HepG2 (cell line): ENCODE results near the gene MRPL30. TPM values are rescaled to one million over a fixed set of nuclear protein-coding genes. Genes with fewer than 3 reads are reported as not detected.

ENCODE experiments used
- AHR ChIP-seq: IDR thresholded peaks from 2 replicates; pipeline ENCODE4 v1.6.1; 2018; ENCODE audit warnings: missing genetic modification reagents, missing compliant biosample characterization
- FOXA1 ChIP-seq, 2 experiments: fragments of 450-650 bp in 1 of 2; sonication (generic) in 1 of 2; formaldehyde crosslinking in 1 of 2; IDR thresholded peaks; 2 replicates each; pipeline versions ENCODE4 v1.4.0 to v1.6.1; 2016 to 2020; ENCODE audit warnings: missing genetic modification reagents in 1 of 2
- JUNB ChIP-seq: sonication (generic); formaldehyde crosslinking; IDR thresholded peaks from 2 replicates; pipeline ENCODE4 v1.8.0; 2022; ENCODE audit warnings: missing genetic modification reagents, mild to moderate bottlenecking, borderline replicate concordance
- KLF16 ChIP-seq, 2 experiments: sonication (generic) in 1 of 2; formaldehyde crosslinking in 1 of 2; IDR thresholded peaks; 2 replicates each; pipeline versions ENCODE4 v1.6.1 to v1.8.0; 2016 to 2023; ENCODE audit warnings: missing genetic modification reagents in 2 of 2, missing compliant biosample characterization in 1 of 2
- NFATC3 ChIP-seq: sonication (generic); formaldehyde crosslinking; IDR thresholded peaks from 2 replicates; pipeline ENCODE4 v1.5.1; 2020; ENCODE audit warnings: mild to moderate bottlenecking, missing genetic modification reagents
- SRY ChIP-seq: sonication (generic); formaldehyde crosslinking; IDR thresholded peaks from 2 replicates; pipeline ENCODE4 v1.8.0; 2022; ENCODE audit warnings: mild to moderate bottlenecking, missing genetic modification reagents
- STAT5B ChIP-seq: sonication (generic); formaldehyde crosslinking; IDR thresholded peaks from 2 replicates; pipeline ENCODE4 v1.4.0; 2020; ENCODE audit warnings: missing genetic modification reagents
- ZBTB7A ChIP-seq: sonication (generic); formaldehyde crosslinking; IDR thresholded peaks from 2 replicates; pipeline ENCODE4 v1.8.0; 2022; ENCODE audit warnings: mild to moderate bottlenecking, missing genetic modification reagents
- ZNF101 ChIP-seq: sonication (generic); formaldehyde crosslinking; IDR thresholded peaks from 2 replicates; pipeline ENCODE4 v1.4.0; 2020; ENCODE audit warnings: mild to moderate bottlenecking, low read depth, missing genetic modification reagents, borderline replicate concordance
- ZNF20 ChIP-seq: sonication (generic); formaldehyde crosslinking; IDR thresholded peaks from 2 replicates; pipeline ENCODE4 v1.4.0; 2020; ENCODE audit warnings: mild to moderate bottlenecking, moderate library complexity, missing genetic modification reagents
- ZNF558 ChIP-seq: sonication (generic); formaldehyde crosslinking; IDR thresholded peaks from 2 replicates; pipeline ENCODE4 v1.9.0; 2022; ENCODE audit warnings: mild to moderate bottlenecking, missing genetic modification reagents, borderline replicate concordance
- ZNF619 ChIP-seq: sonication (generic); formaldehyde crosslinking; IDR thresholded peaks from 2 replicates; pipeline ENCODE4 v1.4.0; 2020; ENCODE audit warnings: mild to moderate bottlenecking, missing genetic modification reagents
- ZZZ3 ChIP-seq: sonication (generic); formaldehyde crosslinking; IDR thresholded peaks from 2 replicates; pipeline ENCODE4 v1.4.0; 2020; ENCODE audit warnings: missing genetic modification reagents, mild to moderate bottlenecking, borderline replicate concordance
- polyA plus RNA-seq, 8 experiments: library from polyadenylated mRNA; depleted of rRNA in 3 of 8; stranded (reverse) in 7 of 8; unstranded in 1 of 8; fragments of >200 nt; fragmentation: Illumina TruSeq in 4 of 8; extraction: Trizol in 4 of 8; gene quantifications; 2 replicates each; pipeline versions ENCODE4 v1.2.1 to v1.2.3, GENCODE V29; 2011 to 2016; ENCODE audit warnings: low read depth in 4 of 8, missing spikeins in 1 of 8, mixed read lengths in 1 of 8; ENCODE audit not compliant: insufficient read depth in 1 of 8
- total RNA-seq, 5 experiments: library from RNA; depleted of rRNA; stranded (reverse); fragments of >200 nt; fragmentation: Illumina TruSeq; extraction: Trizol; gene quantifications; 2 replicates each; pipeline ENCODE4 v1.2.3, GENCODE V29; 2016; ENCODE audit warnings: low read depth in 1 of 5
- TF ChIP-seq, protein P1 (sequence below): sonication (generic); formaldehyde crosslinking; IDR thresholded peaks from 2 replicates; pipeline ENCODE4 v1.5.1; 2020; ENCODE audit warnings: missing genetic modification reagents, mild to moderate bottlenecking, borderline replicate concordance
- TF ChIP-seq, protein P2 (sequence below): sonication (generic); formaldehyde crosslinking; IDR thresholded peaks from 2 replicates; pipeline ENCODE4 v1.4.0; 2020; ENCODE audit warnings: low read depth, mild to moderate bottlenecking, missing genetic modification reagents
- TF ChIP-seq, protein P3 (sequence below): sonication (generic); formaldehyde crosslinking; IDR thresholded peaks from 2 replicates; pipeline ENCODE4 v1.4.0; 2020; ENCODE audit warnings: mild to moderate bottlenecking, low read depth, missing genetic modification reagents
- TF ChIP-seq, protein P4 (sequence below): sonication (generic); formaldehyde crosslinking; IDR thresholded peaks from 2 replicates; pipeline ENCODE4 v1.8.0; 2022; ENCODE audit warnings: mild to moderate bottlenecking, missing genetic modification reagents, borderline replicate concordance
- TF ChIP-seq, protein P5 (sequence below): sonication (generic); formaldehyde crosslinking; IDR thresholded peaks from 2 replicates; pipeline ENCODE4 v1.8.0; 2022; ENCODE audit warnings: missing genetic modification reagents, mild to moderate bottlenecking, borderline replicate concordance
- TF ChIP-seq, protein P6 (sequence below): sonication (generic); formaldehyde crosslinking; IDR thresholded peaks from 2 replicates; pipeline ENCODE4 v1.4.0; 2020; ENCODE audit warnings: missing genetic modification reagents

Gene MRPL30
- total and polyA plus RNA-seq, 2 of the 13 experiments (the other 11 are each of a cell fraction or from before 2014, with no cell fraction given), result 30.2 to 75.3 TPM

DNA sequence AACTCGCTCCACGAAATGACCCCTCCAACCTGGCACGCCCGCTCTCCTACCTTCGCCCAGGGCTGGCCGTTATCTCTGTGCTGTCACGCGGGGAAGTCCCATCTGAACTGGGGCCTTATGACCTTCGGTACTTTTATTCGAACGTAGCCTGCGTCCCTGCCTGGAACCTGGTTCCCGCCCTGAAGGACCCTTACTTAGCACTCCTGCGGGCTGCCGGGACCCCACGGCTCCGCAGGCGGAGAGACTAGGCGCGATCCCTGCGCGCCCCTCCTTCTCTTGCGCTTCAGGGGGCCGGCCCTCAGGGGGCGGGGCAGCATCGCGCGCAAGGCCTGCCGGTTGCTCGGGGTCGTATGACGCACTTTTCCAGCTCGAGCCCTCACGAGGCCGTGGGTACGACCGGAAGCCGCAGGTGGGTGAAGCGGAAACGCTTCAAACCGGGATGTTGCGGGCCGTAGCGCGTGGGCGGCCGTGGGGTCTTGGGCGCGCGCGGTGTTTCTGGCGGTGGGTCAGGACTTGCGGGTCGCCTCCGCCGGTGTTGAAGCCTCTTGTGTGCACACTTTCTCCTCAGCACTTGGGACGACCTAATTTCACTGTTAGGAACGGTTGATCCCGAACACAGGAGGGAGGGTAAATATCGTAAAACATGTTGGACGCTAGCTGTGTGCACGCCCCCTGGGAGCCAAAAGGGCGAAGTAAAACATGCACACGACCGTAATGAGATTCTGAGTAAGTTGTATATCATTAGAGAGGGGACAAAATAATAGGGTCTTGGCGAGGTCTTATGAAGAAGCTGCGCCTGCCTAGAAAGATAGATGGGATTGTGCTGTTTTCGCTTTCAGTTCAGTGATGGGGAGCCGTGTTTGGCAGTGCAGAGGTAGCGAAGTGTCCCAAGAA lies 26.1 kb upstream of the MRPL30 start, which contains the start of the genes LIPT1 and TSGA10 (continued):
- TF ChIP-seq, protein P1, sequence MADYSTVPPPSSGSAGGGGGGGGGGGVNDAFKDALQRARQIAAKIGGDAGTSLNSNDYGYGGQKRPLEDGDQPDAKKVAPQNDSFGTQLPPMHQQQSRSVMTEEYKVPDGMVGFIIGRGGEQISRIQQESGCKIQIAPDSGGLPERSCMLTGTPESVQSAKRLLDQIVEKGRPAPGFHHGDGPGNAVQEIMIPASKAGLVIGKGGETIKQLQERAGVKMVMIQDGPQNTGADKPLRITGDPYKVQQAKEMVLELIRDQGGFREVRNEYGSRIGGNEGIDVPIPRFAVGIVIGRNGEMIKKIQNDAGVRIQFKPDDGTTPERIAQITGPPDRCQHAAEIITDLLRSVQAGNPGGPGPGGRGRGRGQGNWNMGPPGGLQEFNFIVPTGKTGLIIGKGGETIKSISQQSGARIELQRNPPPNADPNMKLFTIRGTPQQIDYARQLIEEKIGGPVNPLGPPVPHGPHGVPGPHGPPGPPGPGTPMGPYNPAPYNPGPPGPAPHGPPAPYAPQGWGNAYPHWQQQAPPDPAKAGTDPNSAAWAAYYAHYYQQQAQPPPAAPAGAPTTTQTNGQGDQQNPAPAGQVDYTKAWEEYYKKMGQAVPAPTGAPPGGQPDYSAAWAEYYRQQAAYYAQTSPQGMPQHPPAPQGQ (CRISPR knock-in tag), result no peak; the same call in 1 of the 2 replicates
- TF ChIP-seq ZNF101 (CRISPR knock-in tag) (peak; percentile 94; the same call in 1 of the 2 replicates), AHR (CRISPR knock-in tag) (peak; percentile 91), FOXA1 (IDR thresholded peaks at IDR 0.05) (no peak), FOXA1 (CRISPR knock-in tag; IDR thresholded peaks at IDR 0.05) (peak; percentile 48), JUNB (CRISPR knock-in tag) (no peak), NFATC3 (peak; percentile 96; the same call in 1 of the 2 replicates), KLF16 (CRISPR knock-in tag; IDR thresholded peaks at IDR 0.05) (peak in 1 of 2 experiments; percentile 100; a peak in 2 of 4 replicates), STAT5B (no peak), ZZZ3 (peak; percentile 96; the same call in 1 of the 2 replicates), ZBTB7A (peak; percentile 97), ZNF558 (CRISPR knock-in tag) (peak; percentile 98; the same call in 1 of the 2 replicates), SRY (CRISPR knock-in tag) (peak; percentile 97), ZNF619 (peak; percentile 88), ZNF20 (CRISPR knock-in tag) (no peak)
- TF ChIP-seq, protein P2, sequence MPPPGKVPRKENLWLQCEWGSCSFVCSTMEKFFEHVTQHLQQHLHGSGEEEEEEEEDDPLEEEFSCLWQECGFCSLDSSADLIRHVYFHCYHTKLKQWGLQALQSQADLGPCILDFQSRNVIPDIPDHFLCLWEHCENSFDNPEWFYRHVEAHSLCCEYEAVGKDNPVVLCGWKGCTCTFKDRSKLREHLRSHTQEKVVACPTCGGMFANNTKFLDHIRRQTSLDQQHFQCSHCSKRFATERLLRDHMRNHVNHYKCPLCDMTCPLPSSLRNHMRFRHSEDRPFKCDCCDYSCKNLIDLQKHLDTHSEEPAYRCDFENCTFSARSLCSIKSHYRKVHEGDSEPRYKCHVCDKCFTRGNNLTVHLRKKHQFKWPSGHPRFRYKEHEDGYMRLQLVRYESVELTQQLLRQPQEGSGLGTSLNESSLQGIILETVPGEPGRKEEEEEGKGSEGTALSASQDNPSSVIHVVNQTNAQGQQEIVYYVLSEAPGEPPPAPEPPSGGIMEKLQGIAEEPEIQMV, result peak; percentile 86
- TF ChIP-seq, protein P3, sequence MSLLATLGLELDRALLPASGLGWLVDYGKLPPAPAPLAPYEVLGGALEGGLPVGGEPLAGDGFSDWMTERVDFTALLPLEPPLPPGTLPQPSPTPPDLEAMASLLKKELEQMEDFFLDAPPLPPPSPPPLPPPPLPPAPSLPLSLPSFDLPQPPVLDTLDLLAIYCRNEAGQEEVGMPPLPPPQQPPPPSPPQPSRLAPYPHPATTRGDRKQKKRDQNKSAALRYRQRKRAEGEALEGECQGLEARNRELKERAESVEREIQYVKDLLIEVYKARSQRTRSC (CRISPR knock-in tag), result peak; percentile 95
- TF ChIP-seq, protein P4, sequence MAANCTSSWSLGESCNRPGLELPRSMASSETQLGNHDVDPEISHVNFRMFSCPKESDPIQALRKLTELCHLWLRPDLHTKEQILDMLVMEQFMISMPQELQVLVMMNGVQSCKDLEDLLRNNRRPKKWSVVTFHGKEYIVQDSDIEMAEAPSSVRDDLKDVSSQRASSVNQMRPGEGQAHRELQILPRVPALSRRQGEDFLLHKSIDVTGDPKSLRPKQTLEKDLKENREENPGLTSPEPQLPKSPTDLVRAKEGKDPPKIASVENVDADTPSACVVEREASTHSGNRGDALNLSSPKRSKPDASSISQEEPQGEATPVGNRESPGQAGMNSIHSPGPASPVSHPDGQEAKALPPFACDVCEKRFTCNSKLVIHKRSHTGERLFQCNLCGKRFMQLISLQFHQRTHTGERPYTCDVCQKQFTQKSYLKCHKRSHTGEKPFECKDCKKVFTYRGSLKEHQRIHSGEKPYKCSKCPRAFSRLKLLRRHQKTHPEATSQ (CRISPR knock-in tag), result peak; percentile 99
- TF ChIP-seq, protein P5, sequence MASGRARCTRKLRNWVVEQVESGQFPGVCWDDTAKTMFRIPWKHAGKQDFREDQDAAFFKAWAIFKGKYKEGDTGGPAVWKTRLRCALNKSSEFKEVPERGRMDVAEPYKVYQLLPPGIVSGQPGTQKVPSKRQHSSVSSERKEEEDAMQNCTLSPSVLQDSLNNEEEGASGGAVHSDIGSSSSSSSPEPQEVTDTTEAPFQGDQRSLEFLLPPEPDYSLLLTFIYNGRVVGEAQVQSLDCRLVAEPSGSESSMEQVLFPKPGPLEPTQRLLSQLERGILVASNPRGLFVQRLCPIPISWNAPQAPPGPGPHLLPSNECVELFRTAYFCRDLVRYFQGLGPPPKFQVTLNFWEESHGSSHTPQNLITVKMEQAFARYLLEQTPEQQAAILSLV, result peak; percentile 97
- TF ChIP-seq, protein P6, sequence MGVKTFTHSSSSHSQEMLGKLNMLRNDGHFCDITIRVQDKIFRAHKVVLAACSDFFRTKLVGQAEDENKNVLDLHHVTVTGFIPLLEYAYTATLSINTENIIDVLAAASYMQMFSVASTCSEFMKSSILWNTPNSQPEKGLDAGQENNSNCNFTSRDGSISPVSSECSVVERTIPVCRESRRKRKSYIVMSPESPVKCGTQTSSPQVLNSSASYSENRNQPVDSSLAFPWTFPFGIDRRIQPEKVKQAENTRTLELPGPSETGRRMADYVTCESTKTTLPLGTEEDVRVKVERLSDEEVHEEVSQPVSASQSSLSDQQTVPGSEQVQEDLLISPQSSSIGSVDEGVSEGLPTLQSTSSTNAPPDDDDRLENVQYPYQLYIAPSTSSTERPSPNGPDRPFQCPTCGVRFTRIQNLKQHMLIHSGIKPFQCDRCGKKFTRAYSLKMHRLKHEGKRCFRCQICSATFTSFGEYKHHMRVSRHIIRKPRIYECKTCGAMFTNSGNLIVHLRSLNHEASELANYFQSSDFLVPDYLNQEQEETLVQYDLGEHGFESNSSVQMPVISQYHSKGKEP (CRISPR knock-in tag), result no peak; the same call in 1 of the 2 replicates
